Measurements from ENCODE around the gene KAT6B. TPM values are rescaled to one million over a fixed set of nuclear protein-coding genes. Genes with fewer than 3 reads are reported as not detected.

KAT6B gene
- total RNA-seq, 1 donor from 2014 or later, result 48.3 TPM

DNA sequence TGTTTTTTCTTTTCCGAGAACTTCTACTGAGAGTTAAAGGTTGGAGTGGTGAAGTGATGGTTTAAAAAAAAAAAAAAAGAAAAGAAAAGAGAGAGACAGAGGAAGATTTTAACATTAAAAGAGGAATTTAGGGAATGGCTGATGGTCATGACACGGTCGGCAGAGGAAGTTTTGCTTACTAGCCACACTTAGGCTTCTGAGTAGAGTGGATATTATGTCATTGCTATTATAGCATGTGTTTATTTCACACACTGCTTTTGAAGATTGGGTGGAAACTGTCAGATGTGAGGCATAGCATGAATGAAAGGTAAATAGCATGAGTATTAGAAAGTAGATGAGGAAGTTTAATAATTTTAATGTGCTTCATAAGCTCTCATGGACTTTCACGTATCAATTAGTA lies 2.5 kb downstream of the KAT6B start:
- peaks cover 27% of the 10 kb centered on the region for H3K4me1 Mint-ChIP-seq (ENCODE audit: unreplicated experiment)
- no peak overlapping the region for H3K27ac Mint-ChIP-seq
- no peaks in the 10 kb centered on the region for H3K27me3 Mint-ChIP-seq
- TF ChIP-seq, protein P1, sequence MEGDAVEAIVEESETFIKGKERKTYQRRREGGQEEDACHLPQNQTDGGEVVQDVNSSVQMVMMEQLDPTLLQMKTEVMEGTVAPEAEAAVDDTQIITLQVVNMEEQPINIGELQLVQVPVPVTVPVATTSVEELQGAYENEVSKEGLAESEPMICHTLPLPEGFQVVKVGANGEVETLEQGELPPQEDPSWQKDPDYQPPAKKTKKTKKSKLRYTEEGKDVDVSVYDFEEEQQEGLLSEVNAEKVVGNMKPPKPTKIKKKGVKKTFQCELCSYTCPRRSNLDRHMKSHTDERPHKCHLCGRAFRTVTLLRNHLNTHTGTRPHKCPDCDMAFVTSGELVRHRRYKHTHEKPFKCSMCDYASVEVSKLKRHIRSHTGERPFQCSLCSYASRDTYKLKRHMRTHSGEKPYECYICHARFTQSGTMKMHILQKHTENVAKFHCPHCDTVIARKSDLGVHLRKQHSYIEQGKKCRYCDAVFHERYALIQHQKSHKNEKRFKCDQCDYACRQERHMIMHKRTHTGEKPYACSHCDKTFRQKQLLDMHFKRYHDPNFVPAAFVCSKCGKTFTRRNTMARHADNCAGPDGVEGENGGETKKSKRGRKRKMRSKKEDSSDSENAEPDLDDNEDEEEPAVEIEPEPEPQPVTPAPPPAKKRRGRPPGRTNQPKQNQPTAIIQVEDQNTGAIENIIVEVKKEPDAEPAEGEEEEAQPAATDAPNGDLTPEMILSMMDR (conservative IDR thresholded peaks at IDR 0.05), result no peak
- no peaks in the 10 kb centered on the region for H3K9me3 Mint-ChIP-seq
- H3K36me3 Mint-ChIP-seq, result peaks cover 23% of the 10 kb centered on the region
- H3K4me3 Mint-ChIP-seq, result no peak overlapping the region
- DNase-seq (ENCODE audit: extremely low spot score, unreplicated experiment), result no peak

DNA sequence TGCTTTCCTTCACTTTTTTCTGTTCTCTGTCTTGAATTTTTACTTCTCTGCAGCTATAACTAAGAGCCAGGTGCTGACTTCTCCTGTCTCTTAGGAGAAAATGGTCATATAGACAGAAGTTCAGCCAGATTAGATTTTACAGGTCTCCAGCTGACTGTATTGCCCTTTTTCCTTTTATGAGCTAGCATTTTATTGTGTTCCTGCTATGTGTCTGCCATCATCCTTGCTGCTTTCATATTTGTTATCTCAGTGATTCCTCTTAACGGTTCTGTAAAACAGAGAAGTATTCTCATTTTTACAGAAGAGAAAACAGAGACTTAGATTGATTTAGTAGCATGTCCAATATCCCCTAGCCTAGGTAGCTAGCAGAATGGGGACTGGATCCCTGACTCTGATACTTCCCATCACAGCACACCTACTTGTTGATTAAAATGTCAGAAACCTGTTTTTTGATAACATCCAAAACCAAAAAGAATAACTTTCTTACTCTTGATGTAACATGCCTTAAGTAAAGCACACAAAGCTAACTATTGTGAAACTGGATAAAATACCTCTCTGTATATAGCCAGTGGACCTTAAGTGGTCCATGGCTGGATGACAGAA lies 5.2 kb downstream of the KAT6B start:
- H3K4me1 Mint-ChIP-seq (ENCODE audit: unreplicated experiment), result peaks cover 27% of the 10 kb centered on the region
- H3K4me3 Mint-ChIP-seq, result no peak overlapping the region
- H3K27ac Mint-ChIP-seq, result no peak overlapping the region
- no peaks in the 10 kb centered on the region for H3K9me3 Mint-ChIP-seq
- no peak for DNase-seq (ENCODE audit: extremely low spot score, unreplicated experiment)
- H3K36me3 Mint-ChIP-seq, result peaks cover 28% of the 10 kb centered on the region
- no peaks in the 10 kb centered on the region for H3K27me3 Mint-ChIP-seq
- TF ChIP-seq, protein P1 (conservative IDR thresholded peaks at IDR 0.05), result no peak

DNA sequence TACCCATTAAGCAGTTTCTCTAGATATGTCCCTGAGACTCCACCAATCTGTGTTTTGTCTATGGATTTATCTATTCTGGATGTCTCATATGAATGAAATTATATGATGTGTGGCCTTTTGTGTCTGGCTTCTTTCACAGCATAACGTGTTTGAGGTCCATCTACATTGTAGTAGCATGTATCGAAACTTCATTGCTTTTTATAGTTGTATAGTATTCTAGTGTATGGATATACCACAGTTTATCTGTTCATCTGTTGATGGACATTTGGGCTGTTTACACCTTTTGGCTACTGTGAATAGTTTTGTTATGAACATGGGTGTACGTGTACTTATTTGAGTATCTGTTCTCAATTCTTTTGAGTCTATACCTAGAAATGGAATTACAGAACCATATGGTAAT lies 9.6 kb downstream of the KAT6B start:
- H3K27ac Mint-ChIP-seq, result no peak overlapping the region
- TF ChIP-seq, protein P1 (conservative IDR thresholded peaks at IDR 0.05), result no peak
- DNase-seq (ENCODE audit: extremely low spot score, unreplicated experiment), result no peak
- H3K9me3 Mint-ChIP-seq, result no peaks in the 10 kb centered on the region
- H3K27me3 Mint-ChIP-seq, result no peaks in the 10 kb centered on the region
- H3K4me1 Mint-ChIP-seq (ENCODE audit: unreplicated experiment), result peaks cover 14% of the 10 kb centered on the region
- no peak overlapping the region for H3K4me3 Mint-ChIP-seq
- peaks cover 16% of the 10 kb centered on the region for H3K36me3 Mint-ChIP-seq

- H3K27ac Mint-ChIP-seq, result no peak overlapping the region
- TF ChIP-seq, protein P1 (conservative IDR thresholded peaks at IDR 0.05), result no peak
- H3K36me3 Mint-ChIP-seq, result peaks cover 21% of the 10 kb centered on the region
- H3K9me3 Mint-ChIP-seq, result no peaks in the 10 kb centered on the region
- no peak overlapping the region for H3K4me3 Mint-ChIP-seq
- H3K4me1 Mint-ChIP-seq (ENCODE audit: unreplicated experiment), result peaks cover 14% of the 10 kb centered on the region
- DNase-seq (ENCODE audit: extremely low spot score, unreplicated experiment), result no peak
- H3K27me3 Mint-ChIP-seq, result no peaks in the 10 kb centered on the region
Observed at GRCh38 chr10:74836877-74837276, 10.5 kb downstream of the KAT6B start.

GRCh38 chr10:74837743-74838142 lies 11.3 kb downstream of the KAT6B start:
- Mint-ChIP-seq H3K27ac (no peak overlapping the region), H3K27me3 (no peaks in the 10 kb centered on the region), H3K4me3 (no peak overlapping the region), H3K36me3 (peaks cover 25% of the 10 kb centered on the region), H3K9me3 (no peaks in the 10 kb centered on the region), H3K4me1 (ENCODE audit: unreplicated experiment) (peaks cover 14% of the 10 kb centered on the region)
- DNase-seq (ENCODE audit: extremely low spot score, unreplicated experiment), result no peak
- TF ChIP-seq, protein P1 (conservative IDR thresholded peaks at IDR 0.05), result no peak

- no peak for DNase-seq (ENCODE audit: extremely low spot score, unreplicated experiment)
- Mint-ChIP-seq H3K36me3 (peaks cover 33% of the 10 kb centered on the region), H3K27ac (no peak overlapping the region), H3K4me3 (no peak overlapping the region), H3K27me3 (no peaks in the 10 kb centered on the region), H3K4me1 (ENCODE audit: unreplicated experiment) (peaks cover 4% of the 10 kb centered on the region), H3K9me3 (no peaks in the 10 kb centered on the region)
- TF ChIP-seq, protein P1 (conservative IDR thresholded peaks at IDR 0.05), result no peak
Observed at GRCh38 chr10:74839708-74840107, 13.3 kb downstream of the KAT6B start.
